CD4-positive, CD25-positive, alpha-beta regulatory T cell (primary cell): Measurements from ENCODE around the gene MORN4. TPM values are rescaled to one million over a fixed set of nuclear protein-coding genes. Genes with fewer than 3 reads are reported as not detected.

Experiments
- ATAC-seq, 2 donors: fragments of 150-1000 bp; cut with Tn5 transposase; one replicate each; pipeline ENCODE4 v1.10.0; 2021; ENCODE audit warnings: low read depth in 2 of 2, moderate number of reproducible peaks in 2 of 2, moderate library complexity in 1 of 2
- DNase-seq, 3 donors: peaks; one replicate each; pipeline versions ENCODE4 v3.0.0 to v3.0.0-alpha.2; 2012 to 2022; ENCODE audit warnings: mixed read lengths in 1 of 3
- H3K27ac ChIP-seq: one replicate; pipeline ENCODE4 v1.7.0; 2013; ENCODE audit warnings: mild to moderate bottlenecking, low read length; ENCODE audit not compliant: insufficient read depth, poor library complexity, severe bottlenecking
- H3K27me3 ChIP-seq: one replicate; pipeline ENCODE4 v1.7.0; 2013; ENCODE audit warnings: low read length; ENCODE audit not compliant: control insufficient read depth, insufficient read depth
- H3K36me3 ChIP-seq: one replicate; pipeline ENCODE4 v1.7.0; 2013; ENCODE audit warnings: mild to moderate bottlenecking, low read length, moderate library complexity; ENCODE audit not compliant: control insufficient read depth, insufficient read depth
- H3K4me1 ChIP-seq: 2 replicates; pipeline ENCODE4 v1.7.0; 2013; ENCODE audit warnings: mild to moderate bottlenecking, low read length; ENCODE audit not compliant: insufficient read depth, control insufficient read depth, poor library complexity, severe bottlenecking
- H3K4me3 ChIP-seq: one replicate; pipeline ENCODE4 v1.7.0; 2013; ENCODE audit warnings: low read depth, mild to moderate bottlenecking, low read length, moderate library complexity
- H3K9me3 ChIP-seq, 2 experiments: 1 replicate in 1 of 2; 2 replicates in 1 of 2; pipeline ENCODE4 v1.7.0; 2013; ENCODE audit warnings: low read length in 2 of 2, mild to moderate bottlenecking in 1 of 2, moderate library complexity in 1 of 2; ENCODE audit not compliant: control insufficient read depth in 2 of 2
- H3K27ac Mint-ChIP-seq, 3 donors: one replicate each; pipeline ENCODE4 v1.8.0; 2020 to 2022; ENCODE audit warnings: mild to moderate bottlenecking in 3 of 3, mixed read lengths in 3 of 3, moderate library complexity in 2 of 3
- H3K27me3 Mint-ChIP-seq: one replicate; pipeline ENCODE4 v1.8.0; 2022; ENCODE audit warnings: mild to moderate bottlenecking, mixed read lengths
- H3K36me3 Mint-ChIP-seq: one replicate; pipeline ENCODE4 v1.8.0; 2020; ENCODE audit warnings: mixed read lengths
- H3K4me1 Mint-ChIP-seq, 4 donors: one replicate each; pipeline ENCODE4 v1.8.0; 2020 to 2022; ENCODE audit warnings: mixed read lengths in 4 of 4, mild to moderate bottlenecking in 1 of 4
- H3K4me3 Mint-ChIP-seq, 4 donors: one replicate each; pipeline ENCODE4 v1.8.0; 2020 to 2022; ENCODE audit warnings: mild to moderate bottlenecking in 4 of 4, mixed read lengths in 4 of 4, moderate library complexity in 3 of 4
- H3K9me3 Mint-ChIP-seq, 7 donors: one replicate each; pipeline ENCODE4 v1.8.0; 2020 to 2022; ENCODE audit warnings: mixed read lengths in 7 of 7, mild to moderate bottlenecking in 3 of 7, moderate library complexity in 2 of 7
- polyA plus RNA-seq, 4 donors: library from polyadenylated mRNA; unstranded; fragments of 300-500 nt; fragmentation: Illumina TruSeq; gene quantifications; one replicate each; pipeline ENCODE4 v1.2.3, GENCODE V29; 2021
- total RNA-seq: library from RNA; stranded (reverse); gene quantifications from one replicate; pipeline ENCODE4 v1.2.3, GENCODE V29; 2022

Gene MORN4
- total and polyA plus RNA-seq, 5 donors from 2014 or later = 0.44 to 3.1 (median 1.5) TPM

DNA sequence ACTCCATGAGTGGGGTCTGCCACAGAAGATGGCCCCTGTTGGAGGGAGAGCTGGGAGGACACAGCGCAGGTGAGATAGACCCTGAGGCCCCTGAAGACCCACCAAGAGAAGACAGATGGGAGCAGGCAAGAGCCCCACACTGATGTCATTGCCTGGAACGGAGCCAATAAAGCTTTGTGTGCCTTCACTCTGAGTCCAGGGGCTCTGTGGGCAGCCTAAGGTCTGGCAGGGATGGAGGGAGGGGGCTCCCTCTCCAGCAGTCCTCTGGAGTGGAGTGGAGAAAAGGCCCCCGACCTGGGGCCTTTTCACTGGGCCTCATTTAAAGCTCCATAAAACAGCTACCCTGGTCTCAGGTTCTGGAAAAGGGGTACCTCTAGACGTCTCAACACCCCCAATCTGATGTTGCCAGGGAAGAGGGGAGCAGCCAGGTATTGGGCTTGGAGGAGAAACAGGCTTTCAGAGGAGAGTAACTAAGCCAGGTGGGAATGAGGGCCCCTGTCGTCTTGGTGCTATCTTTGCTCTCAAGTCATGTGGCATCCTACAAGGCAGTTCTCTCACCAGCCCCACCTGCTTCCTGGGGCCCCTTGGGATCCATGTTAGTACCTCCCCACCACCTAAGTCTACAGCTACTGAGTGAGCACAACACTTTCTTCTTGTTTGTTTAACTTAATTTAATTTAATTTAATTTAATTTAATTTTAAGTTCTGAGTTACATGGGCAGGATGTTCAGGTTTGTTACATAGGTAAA is 42.4 kb downstream of the MORN4 start:
- Histone ChIP-seq H3K9me3 (no peaks in the 10 kb centered on the region), H3K27me3 (no peaks in the 10 kb centered on the region), H3K36me3 (no peaks in the 10 kb centered on the region), H3K4me1 (no peaks in the 10 kb centered on the region), H3K27ac (no peak overlapping the region), H3K4me3 (no peak overlapping the region)
- Mint-ChIP-seq H3K27me3 (no peaks in the 10 kb centered on the region), H3K36me3 (no peaks in the 10 kb centered on the region), H3K27ac (no peak overlapping the region), H3K4me1 (peaks cover 0 to 4% (median 0%) of the 10 kb centered on the region in 4 donors), H3K4me3 (no peak overlapping the region), H3K9me3 (peaks cover 0 to 2% (median 0%) of the 10 kb centered on the region in 7 donors)
- DNase-seq = no peak
- ATAC-seq = no peak

DNA sequence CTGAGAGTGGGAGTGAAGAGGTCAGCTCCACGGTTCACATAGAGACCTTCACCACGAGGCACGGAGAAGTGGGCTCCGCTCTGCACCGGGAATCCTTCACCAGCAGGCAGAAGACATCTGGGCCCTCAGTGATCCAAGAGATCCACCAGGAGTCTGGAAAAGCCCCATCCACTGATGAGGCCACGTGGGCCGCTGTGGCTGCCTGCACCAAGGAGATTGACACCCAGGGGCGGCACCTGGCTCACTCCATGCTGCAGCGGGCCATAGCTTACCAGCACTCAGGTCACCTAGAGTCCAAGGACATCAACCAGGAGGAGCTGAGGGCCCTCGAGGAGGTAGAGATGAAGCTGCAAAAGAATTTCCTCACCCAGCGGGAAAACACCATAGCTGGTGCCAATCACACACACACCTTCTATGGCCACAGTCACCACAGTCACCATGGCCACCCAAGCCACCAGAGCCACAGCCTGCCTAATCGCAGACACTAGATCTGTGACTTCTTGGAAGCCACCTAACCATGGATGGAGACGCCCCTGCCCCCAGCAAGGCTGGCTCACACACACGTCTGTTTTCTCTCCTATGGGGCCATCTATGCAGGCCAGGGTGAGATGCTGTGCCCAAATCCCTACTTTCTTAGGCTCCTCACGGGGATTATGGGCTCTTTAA is 43.1 kb downstream of the MORN4 start:
- Histone ChIP-seq H3K27ac (no peak overlapping the region), H3K4me1 (no peaks in the 10 kb centered on the region), H3K27me3 (no peaks in the 10 kb centered on the region), H3K9me3 (no peaks in the 10 kb centered on the region), H3K36me3 (no peaks in the 10 kb centered on the region), H3K4me3 (no peak overlapping the region)
- no peaks in the 10 kb centered on the region for H3K4me1 Mint-ChIP-seq
- no peak overlapping the region for H3K4me3 Mint-ChIP-seq
- DNase-seq = peak in 1 of 3 donors; percentile 5
- ATAC-seq = peak in 1 of 2 donors; percentile 7
- H3K27ac Mint-ChIP-seq = no peak overlapping the region
- H3K36me3 Mint-ChIP-seq = no peaks in the 10 kb centered on the region
- no peaks in the 10 kb centered on the region for H3K27me3 Mint-ChIP-seq
- H3K9me3 Mint-ChIP-seq = peaks cover 0 to 2% (median 0%) of the 10 kb centered on the region in 7 donors

DNA sequence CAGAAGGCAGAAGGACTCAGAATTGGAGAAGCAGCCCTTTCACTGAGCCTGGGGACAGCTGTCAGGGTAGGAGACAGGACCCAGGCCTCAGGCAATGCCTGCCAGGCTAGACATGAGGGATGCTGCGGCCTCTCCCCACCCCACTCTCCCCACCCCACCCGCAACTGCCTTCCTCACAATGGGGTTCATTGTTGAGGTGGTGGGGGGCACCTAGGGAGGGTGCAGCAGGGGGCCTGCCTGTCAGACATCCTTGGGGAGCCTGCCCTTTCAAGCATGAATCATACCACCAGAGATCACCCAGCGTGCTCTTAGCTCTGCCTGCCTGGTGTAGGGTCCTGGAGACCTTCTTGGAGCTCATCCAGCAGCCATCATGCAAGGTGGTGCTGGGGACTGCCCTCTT is 43.8 kb downstream of the MORN4 start, which contains the start of gene C10orf62:
Gene C10orf62, plus strand, starts transcription at position 243 of the 400 bp plus-strand sequence. CDS start 177 bp downstream, outside the sequence.
- Mint-ChIP-seq H3K27ac (no peak within 1 kb of the TSS), H3K9me3 (peaks cover 0 to 2% (median 0%) of the 10 kb centered on the region in 7 donors), H3K4me3 (no peak within 1 kb of the TSS), H3K4me1 (no peaks in the 10 kb centered on the region), H3K27me3 (no peaks in the 10 kb centered on the region), H3K36me3 (no peaks in the 10 kb centered on the region)
- ATAC-seq (no peak), DNase-seq (no peak)
- H3K36me3 ChIP-seq = no peaks in the 10 kb centered on the region
- H3K4me1 ChIP-seq = no peaks in the 10 kb centered on the region
- H3K9me3 ChIP-seq = no peaks in the 10 kb centered on the region
- no peak within 1 kb of the TSS for H3K4me3 ChIP-seq
- no peaks in the 10 kb centered on the region for H3K27me3 ChIP-seq
- H3K27ac ChIP-seq = no peak within 1 kb of the TSS

DNA sequence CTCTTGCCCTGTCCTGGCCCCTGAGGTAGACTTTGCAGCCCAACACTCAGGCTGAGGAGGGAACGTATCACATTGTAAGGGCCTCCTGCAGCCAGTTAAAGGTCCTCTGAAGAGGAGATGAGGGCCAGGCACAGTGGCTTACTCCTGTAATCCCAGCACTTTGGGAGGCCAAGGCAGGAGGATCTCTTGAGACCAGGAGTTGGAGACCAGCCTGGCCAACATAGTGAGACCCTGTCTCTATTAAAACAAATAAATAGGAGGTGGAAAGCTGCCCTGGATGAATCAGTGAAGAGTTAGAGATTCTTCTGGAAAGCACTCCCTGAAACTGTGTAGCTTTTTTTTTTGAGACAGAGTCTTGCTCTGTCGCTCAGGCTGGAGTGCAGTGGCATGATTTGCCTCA is 46.1 kb downstream of the MORN4 start:
- H3K27ac Mint-ChIP-seq = no peak overlapping the region
- no peak for ATAC-seq
- Histone ChIP-seq H3K9me3 (no peaks in the 10 kb centered on the region), H3K27me3 (no peaks in the 10 kb centered on the region), H3K4me3 (no peak overlapping the region), H3K27ac (no peak overlapping the region), H3K36me3 (no peaks in the 10 kb centered on the region), H3K4me1 (no peaks in the 10 kb centered on the region)
- no peak for DNase-seq
- H3K4me3 Mint-ChIP-seq = no peak overlapping the region
- H3K4me1 Mint-ChIP-seq = no peaks in the 10 kb centered on the region
- H3K27me3 Mint-ChIP-seq = no peaks in the 10 kb centered on the region
- H3K36me3 Mint-ChIP-seq = no peaks in the 10 kb centered on the region
- peaks cover 0 to 2% (median 0%) of the 10 kb centered on the region in 7 donors for H3K9me3 Mint-ChIP-seq

DNA sequence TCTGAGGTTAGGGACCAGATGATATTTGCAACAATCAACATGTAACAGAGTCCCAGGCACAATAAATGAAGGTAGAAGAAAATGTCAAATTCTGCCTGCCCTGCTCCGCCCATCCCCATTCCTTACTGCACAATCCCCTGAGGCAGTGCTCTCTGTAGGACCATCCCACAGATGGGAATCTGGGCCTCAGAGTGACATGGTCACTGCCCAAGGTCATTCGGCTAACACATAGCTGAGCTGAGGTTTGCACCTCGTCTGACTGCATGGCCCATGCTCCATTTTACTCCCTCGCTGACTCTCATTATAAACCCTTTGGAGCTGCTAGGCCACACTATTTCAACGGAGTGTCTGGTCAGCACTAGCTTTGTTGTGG is 47.9 kb downstream of the MORN4 start:
- H3K36me3 Mint-ChIP-seq = no peaks in the 10 kb centered on the region
- ATAC-seq = no peak

DNA sequence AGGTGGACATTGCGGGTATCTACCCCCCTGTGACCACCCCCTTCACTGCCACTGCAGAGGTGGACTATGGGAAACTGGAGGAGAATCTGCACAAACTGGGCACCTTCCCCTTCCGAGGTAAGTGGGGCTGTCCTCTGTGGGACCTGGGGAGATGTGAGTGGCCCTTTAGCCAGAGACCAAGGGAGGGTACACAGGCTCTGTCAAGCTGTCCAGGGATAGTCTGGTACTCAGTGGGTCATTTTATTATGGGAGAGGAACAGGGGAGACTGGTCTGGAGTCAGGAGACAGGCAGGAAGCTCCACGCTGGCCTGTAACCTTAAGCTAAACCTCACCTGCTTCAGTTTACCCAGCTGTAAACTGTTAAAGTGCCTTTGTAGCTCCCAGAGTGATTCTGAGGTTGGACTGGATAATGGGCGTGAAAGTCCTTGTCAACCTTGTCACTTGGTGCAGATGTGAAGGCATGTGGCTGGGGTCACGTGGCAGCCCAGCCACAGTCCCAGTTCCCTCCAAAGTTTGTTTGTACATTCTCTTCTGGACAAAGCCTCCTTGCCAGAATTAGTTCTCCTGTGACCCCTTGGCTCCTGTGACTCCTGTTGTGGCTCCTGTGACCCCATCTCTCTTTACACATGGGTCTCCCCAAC is 48.4 kb downstream of the MORN4 start:
- no peaks in the 10 kb centered on the region for H3K4me1 ChIP-seq
- no peaks in the 10 kb centered on the region for H3K9me3 Mint-ChIP-seq
- no peaks in the 10 kb centered on the region for H3K27me3 ChIP-seq
- H3K36me3 ChIP-seq = no peaks in the 10 kb centered on the region
- H3K4me1 Mint-ChIP-seq = no peaks in the 10 kb centered on the region
- ATAC-seq (no peak), DNase-seq (no peak)
- no peaks in the 10 kb centered on the region for H3K36me3 Mint-ChIP-seq
- no peaks in the 10 kb centered on the region for H3K9me3 ChIP-seq
- H3K4me3 Mint-ChIP-seq = no peak overlapping the region
- H3K27me3 Mint-ChIP-seq = no peaks in the 10 kb centered on the region
- no peak overlapping the region for H3K27ac ChIP-seq
- no peak overlapping the region for H3K4me3 ChIP-seq
- no peak overlapping the region for H3K27ac Mint-ChIP-seq

More for the DNA sequence above, 47.9 kb downstream of the MORN4 start:
- H3K9me3 Mint-ChIP-seq = no peaks in the 10 kb centered on the region
- H3K36me3 ChIP-seq = no peaks in the 10 kb centered on the region
- no peaks in the 10 kb centered on the region for H3K27me3 ChIP-seq
- no peak overlapping the region for H3K27ac ChIP-seq
- H3K4me3 Mint-ChIP-seq = no peak overlapping the region
- no peaks in the 10 kb centered on the region for H3K4me1 Mint-ChIP-seq
- H3K9me3 ChIP-seq = no peaks in the 10 kb centered on the region
- no peaks in the 10 kb centered on the region for H3K27me3 Mint-ChIP-seq
- no peak for DNase-seq
- no peak overlapping the region for H3K4me3 ChIP-seq
- H3K4me1 ChIP-seq = no peaks in the 10 kb centered on the region
- no peak overlapping the region for H3K27ac Mint-ChIP-seq

DNA sequence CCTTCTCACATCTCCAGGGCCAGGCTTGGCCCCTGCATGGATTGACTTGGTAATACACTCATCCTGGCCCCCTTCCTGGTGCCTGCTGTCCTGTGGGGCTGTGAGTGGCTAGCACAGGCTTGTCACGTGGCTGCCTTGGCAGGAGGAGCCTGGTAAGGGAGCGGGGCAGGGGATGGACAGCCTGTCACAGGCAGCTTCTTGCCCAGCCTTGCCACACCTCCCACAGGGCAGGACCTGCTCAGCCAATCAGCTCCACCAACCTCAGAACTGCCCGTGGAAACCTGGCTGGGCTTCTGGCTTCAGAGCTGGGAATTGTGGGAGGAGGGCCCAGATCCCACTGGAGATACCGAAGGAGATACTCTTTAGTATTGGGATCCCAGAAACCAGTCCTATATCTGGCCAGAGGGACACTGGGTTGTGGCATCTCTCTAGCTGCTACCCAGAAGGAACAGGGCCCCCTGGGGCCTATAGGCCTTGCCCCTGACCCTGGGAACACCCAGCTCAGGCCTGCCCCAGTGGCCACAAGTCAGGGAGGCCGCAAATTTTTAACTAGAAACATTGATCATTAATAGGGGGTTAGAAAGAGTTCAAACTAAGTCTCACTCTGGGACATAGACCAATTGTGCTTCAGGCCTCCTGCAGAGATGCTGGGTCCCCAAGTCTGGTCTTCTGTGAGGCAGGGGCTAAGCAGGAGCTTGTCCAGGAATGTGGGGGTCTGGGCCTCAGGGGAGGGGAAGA is 49.1 kb downstream of the MORN4 start, which contains the start of gene HOGA1:
Gene HOGA1, plus strand, starts transcription at position 330 of the 738 bp plus-strand sequence. Its CDS starts 315 bp downstream, at position 645.
- no peaks in the 10 kb centered on the region for H3K9me3 Mint-ChIP-seq

More for the DNA sequence above, 49.1 kb downstream of the MORN4 start, which contains the start of gene HOGA1:
- no peaks in the 10 kb centered on the region for H3K4me1 Mint-ChIP-seq
- no peaks in the 10 kb centered on the region for H3K27me3 Mint-ChIP-seq
- no peak within 1 kb of the TSS for H3K27ac Mint-ChIP-seq
- Histone ChIP-seq H3K27me3 (no peaks in the 10 kb centered on the region), H3K4me3 (no peak within 1 kb of the TSS), H3K36me3 (no peaks in the 10 kb centered on the region), H3K9me3 (no peaks in the 10 kb centered on the region), H3K4me1 (no peaks in the 10 kb centered on the region), H3K27ac (no peak within 1 kb of the TSS)
- no peaks in the 10 kb centered on the region for H3K36me3 Mint-ChIP-seq
- DNase-seq (no peak), ATAC-seq (no peak)
- no peak within 1 kb of the TSS for H3K4me3 Mint-ChIP-seq
